Stimulated activated CD8-positive, alpha-beta memory T cell treated with anti-CD3 and anti-CD28 coated beads, Interleukin-15, amount 100 ng/mL, for 4 hours (primary cell): ENCODE data around the gene BCAN.

ENCODE experiments used
- DNase-seq, 2 donors: peaks; one replicate each; pipeline ENCODE4 v3.0.0-alpha.2; 2020; ENCODE audit warnings: low read depth in 2 of 2

BCAN gene

GRCh38 chr1:156677616-156678596 is 36.0 kb downstream of the BCAN start:
- no peak for DNase-seq

GRCh38 chr1:156680056-156680455 is 38.1 kb downstream of the BCAN start:
- no peak for DNase-seq

- no peak for DNase-seq
Measured at GRCh38 chr1:156681196-156681960, 39.5 kb downstream of the BCAN start.

GRCh38 chr1:156682166-156682890 is 40.4 kb downstream of the BCAN start:
- no peak for DNase-seq

GRCh38 chr1:156684227-156684782 is 42.4 kb downstream of the BCAN start:
- DNase-seq: no peak

- DNase-seq: peak; percentile 49 to 51
Measured at GRCh38 chr1:156689035-156689952, 47.4 kb downstream of the BCAN start.

- DNase-seq: no peak
Measured at GRCh38 chr1:156689953-156690674, 48.2 kb downstream of the BCAN start.

GRCh38 chr1:156690675-156691036 is 48.7 kb downstream of the BCAN start:
- DNase-seq: no peak

GRCh38 chr1:156691191-156691590 is 49.3 kb downstream of the BCAN start:
- DNase-seq: no peak

GRCh38 chr1:156691665-156692440 is 49.9 kb downstream of the BCAN start:
- no peak for DNase-seq

- DNase-seq: no peak
Measured at GRCh38 chr1:156692441-156692924, 50.6 kb downstream of the BCAN start.

- no peak for DNase-seq
Measured at GRCh38 chr1:156692925-156693847, 51.3 kb downstream of the BCAN start.

- no peak for DNase-seq
Measured at GRCh38 chr1:156693848-156694689, 52.2 kb downstream of the BCAN start.

GRCh38 chr1:156694690-156694962 is 52.7 kb downstream of the BCAN start:
- DNase-seq: no peak

- no peak for DNase-seq
Measured at GRCh38 chr1:156696755-156697154, 54.8 kb downstream of the BCAN start.

- DNase-seq: no peak
Measured at GRCh38 chr1:156697481-156697880, 55.6 kb downstream of the BCAN start.

GRCh38 chr1:156698995-156699394 is 57.1 kb downstream of the BCAN start:
- DNase-seq: no peak
